Ascending aorta (tissue), 2 donors: ENCODE measurements around the gene MSH6. TPM values are rescaled to one million over a fixed set of nuclear protein-coding genes. Genes with fewer than 3 reads are reported as not detected.

ENCODE experiments used
- DNase-seq, 2 donors: peaks; one replicate each; pipeline ENCODE4 v3.0.0-alpha.2; 2019; ENCODE audit warnings: low spot score in 2 of 2
- H3K27ac ChIP-seq, 2 donors: fragments of 200-600 bp; sonication (generic); one replicate each; pipeline ENCODE4 v1.5.1; 2016 to 2017; ENCODE audit warnings: mild to moderate bottlenecking in 1 of 2
- H3K27me3 ChIP-seq: fragments of 200-600 bp; sonication (generic); one replicate; pipeline ENCODE4 v1.5.1; 2017
- H3K36me3 ChIP-seq, 2 donors: fragments of 200-600 bp; sonication (generic); one replicate each; pipeline ENCODE4 v1.5.1; 2016
- H3K4me1 ChIP-seq, 2 donors: fragments of 200-600 bp; sonication (generic); one replicate each; pipeline ENCODE4 v1.5.1; 2016 to 2017; ENCODE audit warnings: mild to moderate bottlenecking in 1 of 2
- H3K4me3 ChIP-seq, 2 donors: fragments of 200-600 bp; sonication (generic); one replicate each; pipeline ENCODE4 v1.5.1; 2016 to 2017; ENCODE audit warnings: mild to moderate bottlenecking in 1 of 2
- H3K9me3 ChIP-seq, 2 donors: fragments of 200-600 bp; sonication (generic); one replicate each; pipeline ENCODE4 v1.5.1; 2016
- intact Hi-C: fragments of 100-400 bp; cut with DNase I; formaldehyde crosslinking; loops from one replicate; pipeline ENCODE4 v1.15.1; 2023
- total RNA-seq: library from RNA; depleted of rRNA; stranded (reverse); fragments of >200 nt; gene quantifications from one replicate; pipeline ENCODE4 v1.1.0, GENCODE V29; 2016
- TF ChIP-seq, protein P1 (sequence below), 3 experiments: fragments of 200-600 bp in 2 of 3; fragments of 450-650 bp in 1 of 3; sonication (generic) in 2 of 3; IDR thresholded peaks; one replicate each; pipeline ENCODE4 v1.5.1; 2016 to 2019; ENCODE audit warnings: antibody characterized with exemption in 3 of 3, mild to moderate bottlenecking in 1 of 3, moderate library complexity in 1 of 3

MSH6 gene
- 11.8 TPM for total RNA-seq

DNA sequence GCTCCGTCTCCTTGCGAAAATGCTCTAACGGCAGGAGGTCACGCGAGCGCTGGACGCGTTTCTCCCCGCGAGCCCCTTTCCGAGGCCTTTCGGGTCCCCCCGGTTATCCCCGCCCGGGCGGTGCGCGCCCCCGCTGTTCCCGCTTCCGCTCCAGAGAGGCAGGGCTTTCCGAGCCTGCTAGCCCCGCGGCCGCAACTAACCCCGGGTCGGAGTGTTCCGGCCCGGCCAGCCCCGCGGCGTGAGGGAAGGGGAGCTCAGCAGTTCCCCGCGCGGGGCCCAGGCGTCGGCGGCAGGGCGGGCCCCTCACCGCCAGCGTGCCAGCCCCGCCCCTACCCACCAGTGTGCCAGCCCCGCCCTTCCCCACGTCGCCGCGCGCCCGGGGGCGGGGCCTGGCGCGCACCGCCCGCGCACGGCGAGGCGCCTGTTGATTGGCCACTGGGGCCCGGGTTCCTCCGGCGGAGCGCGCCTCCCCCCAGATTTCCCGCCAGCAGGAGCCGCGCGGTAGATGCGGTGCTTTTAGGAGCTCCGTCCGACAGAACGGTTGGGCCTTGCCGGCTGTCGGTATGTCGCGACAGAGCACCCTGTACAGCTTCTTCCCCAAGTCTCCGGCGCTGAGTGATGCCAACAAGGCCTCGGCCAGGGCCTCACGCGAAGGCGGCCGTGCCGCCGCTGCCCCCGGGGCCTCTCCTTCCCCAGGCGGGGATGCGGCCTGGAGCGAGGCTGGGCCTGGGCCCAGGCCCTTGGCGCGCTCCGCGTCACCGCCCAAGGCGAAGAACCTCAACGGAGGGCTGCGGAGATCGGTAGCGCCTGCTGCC is at the start of gene MSH6:
Gene MSH6 (plus strand): TSS at position 475 of the 815 bp plus-strand sequence. CDS start 89 bp downstream, at position 564.
- Histone ChIP-seq H3K27me3 (no peaks in the 10 kb centered on the region), H3K36me3 (no peaks in the 10 kb centered on the region), H3K9me3 (no peaks in the 10 kb centered on the region), H3K4me1 (peaks cover 0 to 16% of the 10 kb centered on the region in 2 donors), H3K27ac (peak within 1 kb of the TSS; percentile 89 to 96), H3K4me3 (peak within 1 kb of the TSS; percentile 98 to 100)
- intact Hi-C loops = loop anchor here (1.0 to 10.0 kb wide), 4 partner anchors 123 to 572 kb away; partner anchors contain the start of gene FBXO11
- TF ChIP-seq, protein P1, sequence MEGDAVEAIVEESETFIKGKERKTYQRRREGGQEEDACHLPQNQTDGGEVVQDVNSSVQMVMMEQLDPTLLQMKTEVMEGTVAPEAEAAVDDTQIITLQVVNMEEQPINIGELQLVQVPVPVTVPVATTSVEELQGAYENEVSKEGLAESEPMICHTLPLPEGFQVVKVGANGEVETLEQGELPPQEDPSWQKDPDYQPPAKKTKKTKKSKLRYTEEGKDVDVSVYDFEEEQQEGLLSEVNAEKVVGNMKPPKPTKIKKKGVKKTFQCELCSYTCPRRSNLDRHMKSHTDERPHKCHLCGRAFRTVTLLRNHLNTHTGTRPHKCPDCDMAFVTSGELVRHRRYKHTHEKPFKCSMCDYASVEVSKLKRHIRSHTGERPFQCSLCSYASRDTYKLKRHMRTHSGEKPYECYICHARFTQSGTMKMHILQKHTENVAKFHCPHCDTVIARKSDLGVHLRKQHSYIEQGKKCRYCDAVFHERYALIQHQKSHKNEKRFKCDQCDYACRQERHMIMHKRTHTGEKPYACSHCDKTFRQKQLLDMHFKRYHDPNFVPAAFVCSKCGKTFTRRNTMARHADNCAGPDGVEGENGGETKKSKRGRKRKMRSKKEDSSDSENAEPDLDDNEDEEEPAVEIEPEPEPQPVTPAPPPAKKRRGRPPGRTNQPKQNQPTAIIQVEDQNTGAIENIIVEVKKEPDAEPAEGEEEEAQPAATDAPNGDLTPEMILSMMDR (IDR thresholded peaks at IDR 0.05) = no peak
- peak; percentile 49 to 93 for DNase-seq

- intact Hi-C loops = no loop called here
- Histone ChIP-seq H3K27me3 (no peaks in the 10 kb centered on the region), H3K36me3 (no peaks in the 10 kb centered on the region), H3K4me3 (no peak overlapping the region), H3K9me3 (no peaks in the 10 kb centered on the region), H3K4me1 (no peaks in the 10 kb centered on the region), H3K27ac (no peak overlapping the region)
- DNase-seq = no peak
- TF ChIP-seq, protein P1 (IDR thresholded peaks at IDR 0.05) = no peak
These were observed 47.6 kb upstream of the MSH6 start for GRCh38 chr2:47735136-47735869.

DNA sequence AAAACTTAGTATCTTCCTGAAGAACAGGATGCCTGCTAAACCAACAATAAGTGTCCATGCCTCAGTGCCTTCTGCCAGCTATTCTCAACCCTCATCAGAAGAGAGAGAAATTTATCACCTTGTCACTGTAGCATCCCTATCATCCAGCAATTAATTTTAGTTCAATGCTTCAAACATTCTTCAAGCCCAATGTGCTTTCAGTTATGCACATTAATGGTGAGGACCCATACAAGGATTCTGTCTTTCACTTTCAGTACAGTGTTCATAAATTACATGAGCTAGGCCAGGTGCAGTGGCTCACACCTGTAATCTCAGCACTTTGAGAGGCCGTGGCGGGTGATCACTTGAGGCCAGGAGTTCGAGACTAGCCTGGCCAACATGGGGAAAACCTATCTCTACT is 47.0 kb upstream of the MSH6 start:
- Histone ChIP-seq H3K27ac (no peak overlapping the region), H3K4me1 (no peaks in the 10 kb centered on the region), H3K27me3 (no peaks in the 10 kb centered on the region), H3K9me3 (no peaks in the 10 kb centered on the region), H3K36me3 (no peaks in the 10 kb centered on the region), H3K4me3 (no peak overlapping the region)
- DNase-seq = no peak
- intact Hi-C loops = no loop called here
- TF ChIP-seq, protein P1 (IDR thresholded peaks at IDR 0.05) = no peak

DNA sequence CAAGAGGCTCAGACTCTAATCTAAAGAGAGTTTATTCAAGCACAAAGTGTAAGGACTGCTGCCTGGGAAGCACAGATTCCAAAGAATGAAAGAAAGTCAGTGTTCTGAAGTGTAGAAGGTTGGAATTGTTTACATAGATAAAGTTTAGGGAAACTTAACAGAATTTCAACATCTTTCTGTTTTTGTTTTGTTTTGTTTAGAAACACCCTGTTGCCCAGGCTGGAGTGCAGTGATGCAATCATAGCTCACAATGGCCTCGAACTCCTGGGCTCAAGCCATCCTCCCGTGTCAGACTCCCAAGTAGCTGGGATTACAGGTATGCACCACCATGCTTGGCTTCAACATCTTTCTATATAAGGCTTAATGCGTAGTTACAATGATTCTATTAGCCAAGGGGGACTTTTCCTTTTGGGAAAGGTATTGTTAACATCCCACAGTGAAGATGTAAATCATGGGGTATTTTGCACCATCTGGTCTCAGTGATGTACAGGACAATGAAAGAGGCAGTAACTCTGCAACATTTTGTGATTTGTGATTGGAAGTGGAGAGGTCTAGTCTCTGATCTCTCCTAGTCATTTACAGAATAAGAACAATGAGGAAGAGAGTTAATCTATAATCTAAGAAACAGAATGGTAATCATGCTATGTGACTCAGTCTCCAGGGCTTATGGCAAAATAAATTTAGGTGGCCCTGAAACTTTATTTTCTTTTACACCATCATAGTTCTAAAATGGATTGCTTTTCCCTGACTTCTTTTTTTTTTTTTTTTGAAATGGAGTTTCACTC is 45.6 kb upstream of the MSH6 start:
- no peak for DNase-seq
- no peaks in the 10 kb centered on the region for H3K36me3 ChIP-seq
- H3K4me1 ChIP-seq = no peaks in the 10 kb centered on the region
- no peaks in the 10 kb centered on the region for H3K27me3 ChIP-seq
- intact Hi-C loops = no loop called here
- no peaks in the 10 kb centered on the region for H3K9me3 ChIP-seq
- TF ChIP-seq, protein P1 (IDR thresholded peaks at IDR 0.05) = no peak
- no peak overlapping the region for H3K27ac ChIP-seq
- H3K4me3 ChIP-seq = no peak overlapping the region

GRCh38 chr2:47738331-47738730 is 44.6 kb upstream of the MSH6 start:
- intact Hi-C loops = no loop called here
- no peak for DNase-seq
- no peaks in the 10 kb centered on the region for H3K36me3 ChIP-seq
- TF ChIP-seq, protein P1 (IDR thresholded peaks at IDR 0.05) = no peak
- no peaks in the 10 kb centered on the region for H3K9me3 ChIP-seq
- H3K27ac ChIP-seq = no peak overlapping the region
- no peaks in the 10 kb centered on the region for H3K4me1 ChIP-seq
- H3K27me3 ChIP-seq = no peaks in the 10 kb centered on the region
- no peak overlapping the region for H3K4me3 ChIP-seq
